ENCODE measurements around the gene STK32C. TPM values are rescaled to one million over a fixed set of nuclear protein-coding genes. Genes with fewer than 3 reads are reported as not detected.

STK32C gene
- total RNA-seq, 1 experiment from 2014 or later, result 5.5 TPM

DNA sequence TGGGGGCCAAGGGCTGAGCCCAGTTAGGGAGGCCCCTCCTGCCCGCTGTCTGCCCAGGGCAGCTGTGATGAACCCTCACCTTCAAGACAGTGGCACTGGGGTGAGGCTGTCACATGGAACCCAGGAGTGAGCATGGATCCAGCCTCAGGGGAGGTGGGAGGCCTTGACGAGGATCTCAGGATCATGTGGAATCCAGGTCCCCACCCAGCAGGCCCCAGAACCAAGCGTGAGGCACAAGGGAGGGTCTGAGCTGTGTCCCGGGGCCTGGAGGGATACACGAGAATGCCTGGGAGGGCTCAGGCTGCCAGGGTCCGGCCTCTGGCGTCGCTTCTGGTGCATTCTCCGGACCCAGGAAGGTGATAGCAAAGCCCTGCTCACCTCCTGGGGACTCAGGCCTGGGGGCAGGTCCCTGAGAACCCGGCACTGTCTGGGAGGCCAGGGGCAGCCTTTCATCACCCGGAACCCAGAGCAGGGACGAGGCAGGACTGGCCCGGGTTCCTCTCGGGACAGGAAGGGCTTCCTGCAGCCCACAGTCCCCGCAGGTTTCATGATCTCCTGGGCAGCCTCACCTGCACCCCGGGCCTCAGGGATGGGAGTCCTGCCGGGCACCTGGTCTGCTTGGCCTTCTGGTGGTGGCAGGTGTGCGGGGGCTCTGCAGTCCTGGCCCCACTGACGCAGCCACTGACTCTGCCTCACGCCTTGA, 103.5 kb downstream of the STK32C start:
- Histone ChIP-seq H3K27ac (no peak overlapping the region), H3K27me3 (replicated peaks) (no peaks in the 10 kb centered on the region), H3K36me3 (no peaks in the 10 kb centered on the region), H3K4me1 (replicated peaks) (no peaks in the 10 kb centered on the region), H3K9me3 (replicated peaks) (no peaks in the 10 kb centered on the region), H3K4me3 (no peak overlapping the region)
- no peak for DNase-seq (ENCODE audit: low read depth in 1 of 2, low spot score in 2 of 2)

DNA sequence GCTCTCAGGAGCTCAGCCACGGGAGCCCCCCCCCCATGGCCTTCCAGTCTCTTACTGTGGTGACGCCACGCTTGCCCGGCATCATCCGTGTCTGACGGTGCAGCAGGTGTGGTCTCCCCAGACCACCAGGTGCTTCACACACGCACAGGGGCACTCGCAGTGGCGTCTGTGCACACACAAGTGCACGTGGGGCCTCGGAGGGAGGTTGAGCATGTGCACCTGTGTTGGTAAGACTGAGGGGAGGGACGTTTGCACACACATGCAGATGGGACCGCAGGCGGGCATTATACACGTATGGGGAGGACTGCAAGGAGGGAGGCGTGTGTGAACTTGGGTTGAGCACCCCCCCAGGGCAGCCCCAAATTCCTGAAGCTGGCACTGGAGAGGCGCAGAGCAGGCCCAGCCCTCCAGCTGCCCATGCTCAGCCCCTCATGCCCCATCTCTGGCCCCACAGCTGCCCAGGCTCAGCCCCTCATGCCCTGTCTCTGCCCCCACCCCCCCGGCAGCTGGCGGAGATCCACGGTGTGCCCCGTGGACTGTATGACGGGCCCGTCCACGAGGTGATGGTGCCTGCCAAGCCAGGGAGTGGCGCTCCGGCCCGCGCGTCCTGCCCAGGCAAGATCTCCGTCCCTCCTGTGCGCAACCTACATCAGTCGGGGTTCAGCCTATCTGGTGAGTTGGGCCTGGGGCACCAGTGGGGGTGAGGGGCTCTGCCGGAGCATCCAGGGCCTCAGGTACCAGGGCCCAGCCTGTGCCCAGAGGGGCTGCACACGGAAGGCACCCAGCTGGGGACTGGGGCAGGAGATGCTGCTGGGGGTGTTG, 104.3 kb downstream of the STK32C start:
- no peak for DNase-seq (ENCODE audit: low read depth in 1 of 2, low spot score in 2 of 2)
- Histone ChIP-seq H3K36me3 (no peaks in the 10 kb centered on the region), H3K27me3 (replicated peaks) (no peaks in the 10 kb centered on the region), H3K4me3 (no peak overlapping the region), H3K9me3 (replicated peaks) (no peaks in the 10 kb centered on the region), H3K27ac (no peak overlapping the region), H3K4me1 (replicated peaks) (no peaks in the 10 kb centered on the region)

DNA sequence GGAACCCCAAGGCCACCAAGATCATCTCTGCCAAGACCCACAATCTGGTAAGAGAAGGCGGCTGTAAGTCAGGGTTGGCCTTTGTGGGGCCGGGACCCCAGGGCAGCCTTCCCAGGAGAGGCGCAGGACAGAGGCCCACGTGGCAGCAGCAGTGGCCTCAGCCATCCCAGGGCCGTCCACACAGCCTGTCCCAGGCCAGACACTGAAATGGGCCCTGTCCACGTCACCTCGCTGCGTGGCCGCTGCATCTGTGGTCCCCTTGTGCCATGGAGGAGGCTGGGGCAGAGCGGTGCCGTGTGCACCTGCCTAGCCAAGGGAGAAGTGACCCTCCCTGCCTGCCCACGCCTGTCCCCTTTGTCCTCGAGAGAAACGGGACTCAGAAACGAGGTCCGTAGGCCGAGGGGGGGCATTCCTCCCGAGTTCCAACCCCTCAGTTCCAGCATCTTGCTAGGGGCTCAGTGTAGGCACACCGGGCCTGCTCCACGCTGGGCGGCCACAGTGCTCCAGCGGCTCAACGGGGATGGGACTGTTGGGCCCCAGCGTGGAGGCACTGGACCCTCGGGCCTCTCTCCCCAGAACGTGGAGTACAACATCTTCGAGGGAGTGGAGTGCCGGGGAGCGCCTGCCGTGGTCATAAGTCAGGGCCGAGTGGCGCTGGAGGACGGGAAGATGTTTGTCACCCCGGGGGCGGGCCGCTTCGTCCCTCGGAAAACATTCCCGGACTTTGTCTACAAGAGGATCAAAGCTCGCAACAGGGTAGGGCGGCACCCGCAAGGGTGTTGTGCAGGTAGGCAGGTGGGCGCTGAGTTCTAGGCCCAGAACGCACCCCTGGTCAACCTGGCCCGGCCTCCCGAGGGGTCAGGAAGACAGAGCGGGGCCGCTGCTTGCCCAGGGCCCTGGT, 105.4 kb downstream of the STK32C start:
- Histone ChIP-seq H3K9me3 (replicated peaks) (no peaks in the 10 kb centered on the region), H3K27ac (no peak overlapping the region), H3K4me1 (replicated peaks) (no peaks in the 10 kb centered on the region), H3K36me3 (no peaks in the 10 kb centered on the region), H3K27me3 (replicated peaks) (no peaks in the 10 kb centered on the region), H3K4me3 (no peak overlapping the region)
- DNase-seq (ENCODE audit: low read depth in 1 of 2, low spot score in 2 of 2), result no peak

DNA sequence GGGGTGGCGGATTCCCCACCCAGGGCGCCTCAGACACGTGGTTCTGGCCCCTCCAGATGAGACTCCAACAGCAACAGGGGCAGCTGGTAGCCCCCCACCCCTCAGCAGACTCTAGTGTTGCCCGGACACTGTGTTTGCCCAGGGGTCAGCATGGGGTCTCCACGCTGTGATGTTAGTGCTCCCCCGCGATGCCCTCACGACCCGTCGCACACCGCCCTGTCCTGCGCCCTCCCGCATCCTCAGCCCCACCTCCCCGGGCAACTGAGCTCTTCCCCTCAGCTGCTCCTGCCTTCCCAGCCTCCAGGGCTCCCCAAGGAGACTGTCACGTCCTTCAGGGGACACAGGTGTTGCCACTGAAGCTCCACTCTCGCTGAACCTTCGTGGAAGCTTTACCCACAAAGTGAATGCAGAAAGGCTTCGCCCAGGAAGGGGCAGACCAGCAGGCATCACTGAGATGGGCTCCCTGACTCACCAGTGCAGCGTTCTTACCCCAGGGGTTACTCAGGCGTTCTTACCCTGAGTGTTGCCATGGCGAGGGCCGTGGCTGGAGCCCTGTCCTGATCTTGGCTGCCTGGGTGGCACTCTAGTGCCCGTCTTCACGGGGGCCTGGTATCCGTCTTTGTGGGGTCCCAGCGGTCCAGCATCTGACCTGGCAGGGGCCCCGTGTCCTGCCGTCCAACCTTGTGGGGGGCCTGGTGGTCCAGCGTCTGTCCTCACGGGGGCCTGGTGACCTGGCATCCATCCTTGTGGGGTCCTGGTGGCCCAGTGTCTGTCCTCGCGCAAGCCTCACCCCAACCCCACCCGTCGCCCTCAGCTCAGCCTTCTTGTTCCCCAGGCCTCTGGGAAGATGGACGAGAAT, 106.4 kb downstream of the STK32C start:
- H3K27ac ChIP-seq, result no peak overlapping the region
- H3K36me3 ChIP-seq, result no peaks in the 10 kb centered on the region
- DNase-seq (ENCODE audit: low read depth in 1 of 2, low spot score in 2 of 2), result no peak
- H3K27me3 ChIP-seq (replicated peaks), result no peaks in the 10 kb centered on the region
- no peaks in the 10 kb centered on the region for H3K9me3 ChIP-seq (replicated peaks)
- no peaks in the 10 kb centered on the region for H3K4me1 ChIP-seq (replicated peaks)
- no peak overlapping the region for H3K4me3 ChIP-seq

DNA sequence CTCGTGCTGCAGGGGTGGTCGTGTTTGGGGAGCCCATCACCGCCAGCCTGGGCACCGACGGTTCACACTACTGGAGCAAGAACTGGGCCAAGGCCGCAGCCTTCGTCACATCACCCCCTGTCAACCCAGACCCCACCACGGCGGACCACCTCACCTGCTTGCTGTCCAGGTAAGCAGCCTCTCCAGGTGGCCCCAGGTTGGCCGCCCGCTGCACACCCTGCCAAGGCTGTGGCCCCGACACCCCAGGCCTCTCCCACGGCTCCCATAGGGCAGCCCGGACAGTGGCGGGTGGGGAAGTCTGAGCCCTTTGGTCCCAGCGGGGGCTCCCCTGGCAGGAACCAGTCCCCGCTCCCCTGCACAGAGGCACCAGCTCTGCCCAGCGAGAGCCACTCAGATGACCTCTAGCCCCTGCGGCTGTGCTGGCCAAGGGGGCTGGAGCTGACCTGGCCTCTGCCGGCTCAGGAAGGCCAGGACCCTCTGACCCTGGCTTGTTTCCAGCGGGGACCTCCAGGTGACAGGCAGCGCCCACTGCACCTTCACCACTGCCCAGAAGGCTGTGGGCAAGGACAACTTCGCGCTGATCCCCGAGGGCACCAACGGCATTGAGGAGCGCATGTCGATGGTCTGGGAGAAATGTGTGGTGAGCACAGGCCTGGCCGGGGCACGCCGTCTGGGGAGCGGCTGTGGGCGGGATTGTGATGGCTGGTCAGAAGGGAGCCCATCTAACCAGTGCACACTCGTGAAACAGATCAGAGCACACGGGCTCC, 107.2 kb downstream of the STK32C start:
- Histone ChIP-seq H3K36me3 (no peaks in the 10 kb centered on the region), H3K4me1 (replicated peaks) (no peaks in the 10 kb centered on the region), H3K9me3 (replicated peaks) (no peaks in the 10 kb centered on the region), H3K27ac (no peak overlapping the region), H3K27me3 (replicated peaks) (no peaks in the 10 kb centered on the region), H3K4me3 (no peak overlapping the region)
- DNase-seq (ENCODE audit: low read depth in 1 of 2, low spot score in 2 of 2), result no peak

DNA sequence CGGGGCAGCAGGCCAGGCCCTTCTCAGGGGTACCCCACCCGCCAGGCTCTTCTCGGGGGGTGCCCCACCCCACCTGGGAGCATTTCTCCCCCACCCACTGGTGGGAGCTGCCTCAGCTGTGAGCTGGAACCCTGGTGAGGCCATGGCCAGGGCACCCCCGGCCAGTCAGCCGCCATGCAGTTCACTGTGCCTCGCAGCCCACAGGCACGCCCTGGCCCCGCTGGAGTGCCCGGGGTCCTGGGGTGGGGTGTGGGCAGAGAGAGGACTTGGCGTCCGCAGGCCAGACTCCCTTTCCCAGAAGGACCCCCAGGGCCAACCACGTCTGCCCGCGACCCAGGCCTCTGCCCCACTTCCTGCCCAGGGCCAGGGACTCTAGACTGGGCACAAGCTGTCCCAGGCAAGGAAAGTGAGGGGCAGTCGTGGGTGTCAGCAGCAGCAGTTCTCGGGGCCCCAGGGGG, 107.9 kb downstream of the STK32C start:
- no peak overlapping the region for H3K4me3 ChIP-seq
- H3K4me1 ChIP-seq (replicated peaks), result no peaks in the 10 kb centered on the region
- no peak overlapping the region for H3K27ac ChIP-seq
- no peaks in the 10 kb centered on the region for H3K27me3 ChIP-seq (replicated peaks)
- H3K36me3 ChIP-seq, result no peaks in the 10 kb centered on the region
- H3K9me3 ChIP-seq (replicated peaks), result no peaks in the 10 kb centered on the region
- no peak for DNase-seq (ENCODE audit: low read depth in 1 of 2, low spot score in 2 of 2)

DNA sequence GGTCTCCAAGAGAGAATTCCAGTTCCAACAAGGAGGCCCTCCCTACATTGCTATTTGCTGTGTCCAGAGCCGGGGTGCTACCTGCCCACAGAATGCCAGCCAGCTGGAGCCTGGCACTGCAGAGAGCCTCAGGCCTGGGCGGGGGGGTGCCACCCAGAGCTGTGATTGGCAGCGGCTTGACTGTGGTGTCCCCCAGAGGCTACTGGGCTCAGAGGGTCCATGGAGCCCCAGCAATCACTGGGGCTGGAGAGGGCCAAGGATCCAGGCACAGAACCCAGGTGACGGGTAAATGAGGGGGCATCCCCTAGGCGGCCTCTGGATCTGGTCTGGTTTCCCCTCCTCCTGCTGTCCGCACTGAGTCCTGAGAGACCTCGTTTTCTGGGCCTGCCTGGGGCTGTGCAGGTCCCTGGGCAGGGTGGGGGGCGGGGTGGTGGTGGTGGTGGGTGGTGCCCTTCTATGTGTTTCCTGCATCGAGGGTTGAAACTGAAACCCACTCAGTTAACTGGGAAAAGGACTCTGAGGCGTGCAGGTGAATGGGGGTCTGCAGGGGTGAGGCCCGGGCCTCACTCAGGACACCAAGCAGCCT, 108.4 kb downstream of the STK32C start:
- Histone ChIP-seq H3K9me3 (replicated peaks) (no peaks in the 10 kb centered on the region), H3K4me3 (no peak overlapping the region), H3K36me3 (no peaks in the 10 kb centered on the region), H3K27ac (no peak overlapping the region), H3K4me1 (replicated peaks) (no peaks in the 10 kb centered on the region), H3K27me3 (replicated peaks) (no peaks in the 10 kb centered on the region)
- no peak for DNase-seq (ENCODE audit: low read depth in 1 of 2, low spot score in 2 of 2)

DNA sequence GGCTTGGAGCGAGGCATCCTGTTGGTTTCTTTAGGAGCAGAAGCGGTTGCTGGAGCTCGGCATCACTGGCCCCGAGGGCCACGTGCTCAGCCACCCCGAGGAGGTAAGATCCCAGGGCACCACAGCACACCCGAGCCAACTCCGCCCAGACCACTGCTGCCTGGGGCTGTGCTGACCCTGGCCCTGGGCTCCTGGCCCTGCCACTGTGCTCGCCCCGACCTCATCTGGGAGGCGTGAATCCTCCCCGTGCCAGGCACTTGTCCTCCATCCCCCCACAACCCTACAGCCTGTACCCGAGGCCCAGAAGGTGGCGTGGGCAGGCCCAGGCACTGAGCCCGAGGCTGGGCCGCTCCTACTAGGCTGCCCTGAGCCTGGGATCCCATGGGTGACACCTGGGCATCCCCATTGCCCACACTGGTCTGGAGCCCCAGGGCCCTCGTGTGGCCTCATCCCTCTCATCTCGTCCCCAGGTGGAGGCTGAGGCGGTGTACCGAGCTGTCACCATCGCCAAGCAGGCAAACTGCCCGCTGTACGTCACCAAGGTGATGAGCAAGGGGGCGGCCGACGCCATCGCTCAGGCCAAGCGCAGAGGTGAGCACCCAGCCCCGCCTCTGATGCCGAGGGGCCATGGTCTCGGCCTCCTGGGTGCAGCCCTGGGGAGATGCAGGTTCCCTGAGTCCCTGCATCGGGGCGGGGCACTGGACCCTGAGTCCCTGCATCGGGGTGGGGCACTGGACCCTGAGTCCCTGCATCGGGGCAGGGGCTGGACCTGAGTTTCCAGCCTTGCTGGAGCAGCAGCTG, 109.2 kb downstream of the STK32C start:
- Histone ChIP-seq H3K4me1 (replicated peaks) (no peaks in the 10 kb centered on the region), H3K27me3 (replicated peaks) (no peaks in the 10 kb centered on the region; the same call in 1 of the 2 replicates), H3K27ac (no peak overlapping the region), H3K36me3 (no peaks in the 10 kb centered on the region), H3K4me3 (no peak overlapping the region), H3K9me3 (replicated peaks) (no peaks in the 10 kb centered on the region)
- no peak for DNase-seq (ENCODE audit: low read depth in 1 of 2, low spot score in 2 of 2)

DNA sequence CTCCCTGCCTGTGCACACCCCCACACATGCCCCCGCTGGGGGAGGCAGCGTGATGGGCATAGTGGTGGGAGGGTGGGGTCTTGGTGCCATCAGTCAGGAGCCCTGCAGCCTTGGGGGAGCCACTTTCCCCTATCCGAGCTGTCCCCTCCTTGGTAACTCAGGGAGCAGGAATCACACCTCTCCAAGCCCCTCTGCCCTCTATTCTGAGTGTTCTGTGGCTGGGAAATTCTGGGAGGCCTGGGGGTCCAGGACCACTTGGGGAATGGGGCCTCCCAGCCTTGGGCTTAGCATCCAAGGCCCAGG, 109.7 kb downstream of the STK32C start:
- Histone ChIP-seq H3K27ac (no peak overlapping the region), H3K4me1 (replicated peaks) (no peaks in the 10 kb centered on the region), H3K27me3 (replicated peaks) (no peaks in the 10 kb centered on the region; the same call in 1 of the 2 replicates), H3K9me3 (replicated peaks) (no peaks in the 10 kb centered on the region), H3K4me3 (no peak overlapping the region), H3K36me3 (no peaks in the 10 kb centered on the region)
- DNase-seq (ENCODE audit: low read depth in 1 of 2, low spot score in 2 of 2), result no peak

DNA sequence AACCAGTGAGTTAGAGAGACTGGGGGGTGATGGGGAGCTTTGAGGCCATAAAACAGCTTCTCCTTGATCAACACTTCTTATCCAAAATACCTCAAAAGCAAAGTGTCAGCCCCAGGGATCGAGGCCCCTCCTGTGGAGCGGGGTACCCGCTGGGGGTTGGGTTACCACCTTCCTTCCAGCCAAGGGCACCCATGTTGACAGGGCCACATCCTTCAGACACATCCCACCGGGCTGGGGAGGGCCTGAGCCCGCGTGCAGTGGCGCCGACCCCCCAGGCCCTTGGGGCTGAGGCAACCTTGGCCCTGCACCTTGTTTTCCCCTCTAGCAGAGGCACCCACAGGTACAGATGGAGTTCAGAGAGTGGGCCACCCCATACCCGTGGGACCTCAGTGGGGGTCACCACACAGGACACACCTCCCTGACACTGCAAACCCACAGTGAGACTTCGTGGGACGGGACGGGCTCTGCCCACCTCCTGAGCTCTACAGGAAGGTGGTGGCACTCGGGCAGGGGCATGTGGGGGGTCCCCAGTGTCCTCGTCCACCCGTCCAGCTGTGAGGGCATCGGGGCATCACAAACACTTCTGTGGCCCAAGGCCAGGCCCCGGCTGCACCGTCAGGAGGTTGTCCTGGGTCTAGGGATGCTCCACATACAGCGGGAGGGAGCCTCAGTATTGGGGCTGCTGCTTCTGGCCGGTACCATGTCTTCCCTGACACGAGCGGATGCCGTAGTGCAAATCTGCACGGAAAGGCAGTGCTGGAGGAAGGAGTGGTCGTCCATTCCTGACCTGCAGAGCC, 110.3 kb downstream of the STK32C start:
- Histone ChIP-seq H3K27me3 (replicated peaks) (no peaks in the 10 kb centered on the region; the same call in 1 of the 2 replicates), H3K4me1 (replicated peaks) (no peaks in the 10 kb centered on the region), H3K36me3 (no peaks in the 10 kb centered on the region), H3K4me3 (no peak overlapping the region), H3K27ac (no peak overlapping the region), H3K9me3 (replicated peaks) (no peaks in the 10 kb centered on the region)
- DNase-seq (ENCODE audit: low read depth in 1 of 2, low spot score in 2 of 2), result no peak

All from SJSA1 (cell line).